ENCODE results near the gene TNFAIP8L1.
"Not testable (repeated sequence)": the region's sequence is repeated elsewhere in the genome, so short reads cannot be mapped to it uniquely, and the experiment has no call there.

TNFAIP8L1 gene

GRCh38 chr19:4675346-4675745, 36.0 kb downstream of the TNFAIP8L1 start:
- H3K4me3 ChIP-seq (replicated peaks in 1 of 2; ENCODE audit: low read depth in 2 of 2, low read length in 2 of 2): no peak overlapping the region
- no peak for TF ChIP-seq CTCF (IDR thresholded peaks at IDR 0.05; ENCODE audit: low read depth, low read length)
- DNase-seq (ENCODE audit: low read depth in 2 of 2): no peak

GRCh38 chr19:4676955-4677731, 37.8 kb downstream of the TNFAIP8L1 start:
- peak; percentile 50 to 53 for DNase-seq (ENCODE audit: low read depth in 2 of 2)
- peak; percentile 61 for TF ChIP-seq CTCF (IDR thresholded peaks at IDR 0.05; ENCODE audit: low read depth, low read length)
- H3K4me3 ChIP-seq (replicated peaks in 1 of 2; ENCODE audit: low read depth in 2 of 2, low read length in 2 of 2): no peak overlapping the region

- DNase-seq (ENCODE audit: low read depth in 2 of 2): peak; percentile 5 to 19
- no peak for TF ChIP-seq CTCF (IDR thresholded peaks at IDR 0.05; ENCODE audit: low read depth, low read length)
- no peak overlapping the region for H3K4me3 ChIP-seq (replicated peaks in 1 of 2; ENCODE audit: low read depth in 2 of 2, low read length in 2 of 2)
Measured at GRCh38 chr19:4678881-4679790, 39.8 kb downstream of the TNFAIP8L1 start.

GRCh38 chr19:4680021-4680420, 40.7 kb downstream of the TNFAIP8L1 start:
- H3K4me3 ChIP-seq (replicated peaks in 1 of 2; ENCODE audit: low read depth in 2 of 2, low read length in 2 of 2): not testable (repeated sequence)

DNA sequence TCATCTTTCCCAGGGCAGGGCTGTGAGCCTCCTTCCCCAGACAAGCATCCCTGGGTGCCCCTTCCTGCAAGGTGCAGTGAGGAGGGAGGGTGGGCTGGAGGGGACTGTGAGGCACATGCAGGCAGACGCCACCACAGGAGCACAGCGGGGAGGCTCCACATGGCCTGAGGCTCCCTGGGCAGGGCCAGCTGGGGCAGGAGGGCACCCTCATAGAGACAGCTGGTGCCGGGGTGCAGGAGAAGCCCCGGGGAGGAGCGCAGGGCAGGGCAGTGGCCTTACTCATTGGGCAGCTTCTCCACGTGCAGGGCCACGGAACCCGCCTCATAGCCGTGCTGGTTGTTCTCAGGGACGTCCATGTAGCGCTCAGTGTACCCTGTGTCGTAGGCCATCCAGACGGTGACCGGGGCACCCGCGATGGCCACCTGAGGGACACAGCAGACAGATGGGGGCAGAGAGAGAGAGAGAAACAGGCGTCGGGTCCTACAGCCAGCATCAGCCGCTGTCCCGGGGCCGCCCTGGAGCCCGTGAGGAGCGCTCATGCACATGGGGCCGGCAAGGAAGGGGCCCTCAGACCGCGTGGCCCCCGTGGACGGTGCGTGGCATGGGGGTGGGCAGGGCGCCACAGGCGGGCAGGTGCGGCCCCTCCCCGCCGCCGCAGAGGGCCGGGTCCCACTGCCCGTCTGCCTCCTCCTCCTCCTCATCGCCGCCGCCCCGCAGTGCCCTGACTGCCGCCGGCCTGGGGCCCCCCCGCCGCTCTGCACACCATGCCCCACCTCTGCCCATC, 43.3 kb downstream of the TNFAIP8L1 start:
- H3K4me3 ChIP-seq (replicated peaks in 1 of 2; ENCODE audit: low read depth in 2 of 2, low read length in 2 of 2): no peak overlapping the region
- TF ChIP-seq CTCF (IDR thresholded peaks at IDR 0.05; ENCODE audit: low read depth, low read length): no peak
- no peak for DNase-seq (ENCODE audit: low read depth in 2 of 2)

More at GRCh38 chr19:4680021-4680420, 40.7 kb downstream of the TNFAIP8L1 start:
- not testable (repeated sequence) for DNase-seq (ENCODE audit: low read depth in 2 of 2)

- TF ChIP-seq CTCF (IDR thresholded peaks at IDR 0.05; ENCODE audit: low read depth, low read length): no peak
Measured at GRCh38 chr19:4684312-4685095, 45.2 kb downstream of the TNFAIP8L1 start.

More at GRCh38 chr19:4684312-4685095, 45.2 kb downstream of the TNFAIP8L1 start:
- no peak for DNase-seq (ENCODE audit: low read depth in 2 of 2)
- no peak overlapping the region for H3K4me3 ChIP-seq (replicated peaks in 1 of 2; ENCODE audit: low read depth in 2 of 2, low read length in 2 of 2)

Data from cardiac fibroblast (primary cell).